Osteoblast (primary cell): ENCODE results near the gene PHACTR1. TPM values are rescaled to one million over a fixed set of nuclear protein-coding genes. Genes with fewer than 3 reads are reported as not detected.

Experiments used
- DNase-seq: peaks from one replicate; pipeline ENCODE4 v3.0.0; 2011; ENCODE audit warnings: low spot score, mixed read lengths; ENCODE audit not compliant: insufficient read length; ENCODE audit errors: missing footprints
- H2AFZ ChIP-seq: 2 replicates; pipeline ENCODE4 v1.6.0; 2011; ENCODE audit warnings: mild to moderate bottlenecking, low read length
- H3K27ac ChIP-seq: 2 replicates; pipeline ENCODE4 v1.5.1; 2011; ENCODE audit warnings: mild to moderate bottlenecking, low read depth, low read length, moderate library complexity
- H3K27me3 ChIP-seq: 2 replicates; pipeline ENCODE4 v1.6.0; 2012; ENCODE audit warnings: mild to moderate bottlenecking, control low read depth, inconsistent platforms, low read length, moderate library complexity; ENCODE audit not compliant: insufficient read depth
- H3K36me3 ChIP-seq: 2 replicates; pipeline ENCODE4 v1.5.1; 2011; ENCODE audit warnings: mild to moderate bottlenecking, low read length, control low read depth, moderate library complexity; ENCODE audit not compliant: insufficient read depth
- H3K4me1 ChIP-seq: 2 replicates; pipeline ENCODE4 v1.5.1; 2011; ENCODE audit warnings: mild to moderate bottlenecking, low read length, control low read depth, moderate library complexity; ENCODE audit not compliant: insufficient read depth
- H3K4me2 ChIP-seq: 2 replicates; pipeline ENCODE4 v1.6.0; 2011; ENCODE audit warnings: mild to moderate bottlenecking, low read length; ENCODE audit not compliant: insufficient read depth
- H3K4me3 ChIP-seq: fragments of 200-600 bp; sonication (generic); 3 replicates; pipeline ENCODE4 v1.5.1; 2012; ENCODE audit warnings: mild to moderate bottlenecking, low read length, inconsistent platforms; ENCODE audit not compliant: insufficient read depth
- H3K79me2 ChIP-seq: 2 replicates; pipeline ENCODE4 v1.6.0; 2012; ENCODE audit warnings: mild to moderate bottlenecking, low read length, control low read depth, inconsistent platforms; ENCODE audit not compliant: insufficient read depth
- H3K9me3 ChIP-seq: 2 replicates; pipeline ENCODE4 v1.5.1; 2011; ENCODE audit warnings: low read depth, low read length, control low read depth
- H4K20me1 ChIP-seq: 2 replicates; pipeline ENCODE4 v1.6.0; 2012; ENCODE audit warnings: mild to moderate bottlenecking, low read length, control low read depth; ENCODE audit not compliant: insufficient read depth
- total RNA-seq: library from RNA; depleted of rRNA; stranded (reverse); fragments of >200 nt; gene quantifications from 2 replicates; pipeline ENCODE4 v1.2.3, GENCODE V29; 2012
- TF ChIP-seq, protein P1 (sequence below): IDR thresholded peaks from 2 replicates; pipeline ENCODE4 v1.5.1; 2011; ENCODE audit warnings: mild to moderate bottlenecking, low read depth, low read length, moderate library complexity; ENCODE audit errors: extremely low read depth

The PHACTR1 gene
- total RNA-seq, 1 donor, result 0.36 TPM

DNA sequence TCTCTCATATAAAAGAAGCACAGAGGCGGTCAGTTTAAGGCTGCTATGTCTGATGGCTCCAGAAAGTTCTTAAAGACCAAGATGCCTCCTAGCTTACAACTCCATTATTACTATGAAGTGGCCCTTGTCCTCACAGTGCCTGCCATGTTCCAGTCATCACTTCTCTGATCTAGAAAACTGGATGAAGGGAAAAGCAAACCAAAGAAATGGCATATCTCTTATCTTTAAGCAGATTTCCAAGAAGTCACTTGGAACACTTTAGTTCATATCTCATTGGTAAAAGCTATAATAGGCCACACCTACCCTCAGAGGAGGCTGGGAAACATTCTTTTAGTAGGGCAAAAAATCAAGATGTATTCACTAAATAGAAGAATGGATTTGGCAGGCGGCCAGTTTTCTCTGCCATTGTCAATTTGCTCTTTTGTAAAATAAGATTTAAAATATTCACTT is 322.2 kb downstream of the PHACTR1 start:
- H3K4me1 ChIP-seq, result no peaks in the 10 kb centered on the region
- H2AFZ ChIP-seq, result no peak overlapping the region
- H3K79me2 ChIP-seq, result no peaks in the 10 kb centered on the region
- DNase-seq, result no peak
- H3K9me3 ChIP-seq, result no peaks in the 10 kb centered on the region
- no peaks in the 10 kb centered on the region for H3K36me3 ChIP-seq
- H3K4me2 ChIP-seq, result no peak overlapping the region
- no peak overlapping the region for H3K4me3 ChIP-seq
- H4K20me1 ChIP-seq, result no peaks in the 10 kb centered on the region
- no peaks in the 10 kb centered on the region for H3K27me3 ChIP-seq
- no peak overlapping the region for H3K27ac ChIP-seq
- TF ChIP-seq, protein P1, sequence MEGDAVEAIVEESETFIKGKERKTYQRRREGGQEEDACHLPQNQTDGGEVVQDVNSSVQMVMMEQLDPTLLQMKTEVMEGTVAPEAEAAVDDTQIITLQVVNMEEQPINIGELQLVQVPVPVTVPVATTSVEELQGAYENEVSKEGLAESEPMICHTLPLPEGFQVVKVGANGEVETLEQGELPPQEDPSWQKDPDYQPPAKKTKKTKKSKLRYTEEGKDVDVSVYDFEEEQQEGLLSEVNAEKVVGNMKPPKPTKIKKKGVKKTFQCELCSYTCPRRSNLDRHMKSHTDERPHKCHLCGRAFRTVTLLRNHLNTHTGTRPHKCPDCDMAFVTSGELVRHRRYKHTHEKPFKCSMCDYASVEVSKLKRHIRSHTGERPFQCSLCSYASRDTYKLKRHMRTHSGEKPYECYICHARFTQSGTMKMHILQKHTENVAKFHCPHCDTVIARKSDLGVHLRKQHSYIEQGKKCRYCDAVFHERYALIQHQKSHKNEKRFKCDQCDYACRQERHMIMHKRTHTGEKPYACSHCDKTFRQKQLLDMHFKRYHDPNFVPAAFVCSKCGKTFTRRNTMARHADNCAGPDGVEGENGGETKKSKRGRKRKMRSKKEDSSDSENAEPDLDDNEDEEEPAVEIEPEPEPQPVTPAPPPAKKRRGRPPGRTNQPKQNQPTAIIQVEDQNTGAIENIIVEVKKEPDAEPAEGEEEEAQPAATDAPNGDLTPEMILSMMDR, result no peak

DNA sequence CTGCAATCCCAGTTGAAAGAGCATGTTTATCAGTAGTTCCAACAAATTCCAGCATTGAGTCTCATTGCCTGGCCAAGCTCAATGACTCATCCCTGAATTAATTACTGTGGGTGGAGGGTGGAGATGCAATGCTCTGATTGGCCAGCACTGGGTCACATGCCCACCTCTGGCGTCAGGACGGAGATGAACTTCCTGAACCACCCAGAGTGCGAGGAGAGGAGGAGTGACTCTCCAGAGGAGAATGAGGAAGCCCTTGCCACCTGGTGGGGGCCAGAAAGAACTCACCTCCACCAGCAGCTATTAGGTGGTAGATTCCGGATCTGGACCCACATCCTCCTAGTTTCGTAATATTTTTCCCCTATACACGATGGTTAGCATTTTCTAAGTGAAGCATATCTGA is 327.8 kb downstream of the PHACTR1 start:
- H3K4me2 ChIP-seq, result no peak overlapping the region
- no peaks in the 10 kb centered on the region for H4K20me1 ChIP-seq
- no peaks in the 10 kb centered on the region for H3K27me3 ChIP-seq
- H3K27ac ChIP-seq, result no peak overlapping the region
- H3K4me3 ChIP-seq, result no peak overlapping the region
- H3K36me3 ChIP-seq, result no peaks in the 10 kb centered on the region
- H2AFZ ChIP-seq, result no peak overlapping the region
- no peaks in the 10 kb centered on the region for H3K79me2 ChIP-seq
- no peaks in the 10 kb centered on the region for H3K9me3 ChIP-seq
- H3K4me1 ChIP-seq, result no peaks in the 10 kb centered on the region
- TF ChIP-seq, protein P1, result no peak
- no peak for DNase-seq

DNA sequence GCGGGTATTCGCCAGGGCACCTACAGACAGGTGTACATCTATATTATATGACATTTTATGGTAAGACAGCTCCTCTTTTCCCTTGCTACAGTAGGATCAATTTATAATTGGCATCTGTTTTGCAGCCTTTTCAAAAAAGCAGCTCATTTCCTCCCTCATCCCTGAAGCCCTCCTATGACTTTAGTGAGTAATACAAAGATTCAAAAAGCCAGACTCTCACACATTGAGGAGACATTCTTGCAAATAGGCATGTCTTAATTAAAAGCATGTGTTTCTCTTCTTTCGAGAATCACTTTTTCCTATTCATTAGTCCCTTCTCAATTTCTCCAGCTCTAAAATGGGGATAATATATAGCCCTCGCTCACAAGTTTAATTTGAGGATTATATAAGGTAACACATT is 328.3 kb downstream of the PHACTR1 start:
- H3K27me3 ChIP-seq, result no peaks in the 10 kb centered on the region
- H3K36me3 ChIP-seq, result no peaks in the 10 kb centered on the region
- H2AFZ ChIP-seq, result no peak overlapping the region
- no peaks in the 10 kb centered on the region for H4K20me1 ChIP-seq
- TF ChIP-seq, protein P1, result no peak
- H3K4me2 ChIP-seq, result no peak overlapping the region
- H3K27ac ChIP-seq, result no peak overlapping the region
- H3K9me3 ChIP-seq, result no peaks in the 10 kb centered on the region
- H3K4me1 ChIP-seq, result no peaks in the 10 kb centered on the region
- no peak for DNase-seq
- no peak overlapping the region for H3K4me3 ChIP-seq
- no peaks in the 10 kb centered on the region for H3K79me2 ChIP-seq

DNA sequence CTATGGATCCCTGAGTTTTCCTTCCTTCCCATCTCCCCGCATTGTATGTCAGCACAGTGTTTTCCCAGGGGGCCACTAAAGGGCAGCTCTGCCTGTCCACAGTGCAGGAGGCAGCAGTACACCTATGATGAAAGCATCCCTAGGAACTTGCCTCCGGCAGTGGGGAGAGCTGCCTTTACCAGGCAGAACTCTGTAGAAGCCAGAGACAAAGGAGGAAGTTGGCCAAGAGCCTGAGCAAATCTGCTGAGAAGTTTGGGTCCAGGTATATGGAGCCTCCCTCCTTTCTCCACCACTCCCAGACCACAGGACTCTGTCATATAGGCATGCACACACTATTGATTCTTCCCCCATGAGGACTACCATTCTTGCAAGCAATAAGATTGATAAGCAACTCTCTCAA is 329.1 kb downstream of the PHACTR1 start:
- H3K27me3 ChIP-seq, result no peaks in the 10 kb centered on the region
- H3K27ac ChIP-seq, result no peak overlapping the region
- TF ChIP-seq, protein P1, result no peak
- H3K4me2 ChIP-seq, result no peak overlapping the region
- no peaks in the 10 kb centered on the region for H3K36me3 ChIP-seq
- H3K79me2 ChIP-seq, result no peaks in the 10 kb centered on the region
- no peak overlapping the region for H3K4me3 ChIP-seq
- no peak for DNase-seq
- no peaks in the 10 kb centered on the region for H4K20me1 ChIP-seq
- no peak overlapping the region for H2AFZ ChIP-seq
- no peaks in the 10 kb centered on the region for H3K9me3 ChIP-seq
- no peaks in the 10 kb centered on the region for H3K4me1 ChIP-seq
